Caco-2 (cell line): Measurements from ENCODE around the gene TMEM98. TPM values are rescaled to one million over a fixed set of nuclear protein-coding genes. Genes with fewer than 3 reads are reported as not detected.
"Not testable (repeated sequence)": the region's sequence is repeated elsewhere in the genome, so short reads cannot be mapped to it uniquely, and the experiment has no call there.

Experiments
- BruUV-seq: library from RNA; stranded (reverse); fragments of 400-500 nt; replicated peaks from 2 replicates; lab custom pipeline; 2021; lab: Mats Ljungman, UMichigan
- CTCF ChIA-PET: fragments of 300-600 bp; sonication (Branson Sonifier 250); formaldehyde crosslinking; loops from one replicate; lab custom pipeline; 2022; ENCODE audit warnings: antibody characterized with exemption; lab: Charles Lee
- POLR2A ChIA-PET: fragments of 300-600 bp; sonication (Branson Sonifier 250); formaldehyde crosslinking; loops from one replicate; lab custom pipeline; 2022; ENCODE audit warnings: antibody characterized with exemption; lab: Charles Lee
- DNase-seq, 2 experiments: peaks; one replicate each; pipeline versions ENCODE4 v3.0.0 to v3.0.0-alpha.2; 2020 to 2022
- H3K27me3 ChIP-seq: replicated peaks from 2 replicates; pipeline ENCODE4 v1.6.0; 2011; ENCODE audit warnings: low read length; ENCODE audit not compliant: control insufficient read depth, insufficient read depth
- H3K36me3 ChIP-seq: 2 replicates; pipeline ENCODE4 v1.5.1; 2011; ENCODE audit warnings: low read length; ENCODE audit not compliant: control insufficient read depth, insufficient read depth
- H3K4me1 ChIP-seq: fragments of 250-450 bp; sonication (Bioruptor Pico); 2 replicates; pipeline ENCODE4 v1.5.1; 2020; ENCODE audit warnings: mild to moderate bottlenecking
- H3K4me3 ChIP-seq: 2 replicates; pipeline ENCODE4 v1.5.1; 2011; ENCODE audit warnings: low read depth, mild to moderate bottlenecking, control low read depth, low read length
- H3K9me3 ChIP-seq: fragments of 250-450 bp; sonication (Bioruptor Pico); 2 replicates; pipeline ENCODE4 v1.5.1; 2020; ENCODE audit warnings: mild to moderate bottlenecking, moderate library complexity
- H3K27ac Mint-ChIP-seq: one replicate; pipeline ENCODE4 v1.8.0; 2022; ENCODE audit warnings: mixed read lengths; ENCODE audit not compliant: unreplicated experiment
- H3K27me3 Mint-ChIP-seq: one replicate; pipeline ENCODE4 v1.8.0; 2022; ENCODE audit warnings: mixed read lengths; ENCODE audit not compliant: insufficient read depth, unreplicated experiment
- H3K36me3 Mint-ChIP-seq: one replicate; pipeline ENCODE4 v1.8.0; 2022; ENCODE audit warnings: mild to moderate bottlenecking, mixed read lengths; ENCODE audit not compliant: insufficient read depth, unreplicated experiment
- H3K4me1 Mint-ChIP-seq: one replicate; pipeline ENCODE4 v1.8.0; 2022; ENCODE audit warnings: low read depth, mixed read lengths; ENCODE audit not compliant: unreplicated experiment
- H3K4me3 Mint-ChIP-seq: one replicate; pipeline ENCODE4 v1.8.0; 2022; ENCODE audit warnings: mild to moderate bottlenecking, moderate library complexity, mixed read lengths; ENCODE audit not compliant: unreplicated experiment
- H3K9me3 Mint-ChIP-seq: one replicate; pipeline ENCODE4 v1.8.0; 2022; ENCODE audit warnings: mixed read lengths; ENCODE audit not compliant: unreplicated experiment
- CTCF ChIP-seq, 2 experiments: fragments of 200-600 bp in 1 of 2; IDR thresholded peaks; 1 replicate in 1 of 2; 2 replicates in 1 of 2; pipeline versions ENCODE4 v1.5.1 to v1.8.0; 2011 to 2022; ENCODE audit warnings: antibody characterized with exemption in 1 of 2, control low read depth in 1 of 2, inconsistent platforms in 1 of 2, low read depth in 1 of 2, low read length in 1 of 2, mild to moderate bottlenecking in 1 of 2, moderate library complexity in 1 of 2; ENCODE audit not compliant: insufficient read depth in 1 of 2, severe bottlenecking in 1 of 2, unreplicated experiment in 1 of 2
- intact Hi-C: fragments of 100-400 bp; cut with micrococcal nuclease; formaldehyde crosslinking; loops from one replicate; pipeline ENCODE4 v1.10.0; 2022; ENCODE audit not compliant: unreplicated experiment
- total RNA-seq: library from RNA; stranded (reverse); gene quantifications from 2 replicates; pipeline ENCODE4 v1.2.3, GENCODE V29; 2022

TMEM98 gene
- total RNA-seq, 1 experiment from 2014 or later, result 229 TPM

- no peak for DNase-seq
- Mint-ChIP-seq H3K9me3 (no peaks in the 10 kb centered on the region), H3K4me3 (no peak overlapping the region), H3K27ac (no peak overlapping the region), H3K27me3 (no peaks in the 10 kb centered on the region), H3K4me1 (peaks cover 7% of the 10 kb centered on the region), H3K36me3 (no peaks in the 10 kb centered on the region)
- ChIA-PET POLR2A (no interaction called here), CTCF (interaction anchor here (0.5 kb wide), 1 partner anchor 402 kb away, joined by 7 read pairs; no protein-coding TSS in a partner anchor)
- no peaks in the 10 kb centered on the region for H3K27me3 ChIP-seq
- no peak for TF ChIP-seq CTCF (IDR thresholded peaks at IDR 0.05; ENCODE audit: insufficient read depth in 1 of 2, low read depth in 1 of 2, low read length in 1 of 2, severe bottlenecking in 1 of 2, unreplicated experiment in 1 of 2)
- intact Hi-C loops, result loop anchor here (10.0 kb wide), 1 partner anchor 241 kb away; no protein-coding TSS in a partner anchor
- no peak overlapping the region for H3K4me3 ChIP-seq
- no TSS peak for BruUV-seq
- no peaks in the 10 kb centered on the region for H3K9me3 ChIP-seq
- peaks cover 16% of the 10 kb centered on the region for H3K4me1 ChIP-seq
- H3K36me3 ChIP-seq, result no peaks in the 10 kb centered on the region
Observed at GRCh38 chr17:32916134-32916533, 11.8 kb upstream of the TMEM98 start.

- ChIA-PET POLR2A (no interaction called here), CTCF (no interaction called here)
- TF ChIP-seq CTCF (IDR thresholded peaks at IDR 0.05; ENCODE audit: insufficient read depth in 1 of 2, low read depth in 1 of 2, low read length in 1 of 2, severe bottlenecking in 1 of 2, unreplicated experiment in 1 of 2), result no peak
- Mint-ChIP-seq H3K4me1 (peaks cover 5% of the 10 kb centered on the region), H3K4me3 (no peak overlapping the region), H3K36me3 (no peaks in the 10 kb centered on the region), H3K27ac (no peak overlapping the region), H3K9me3 (no peaks in the 10 kb centered on the region), H3K27me3 (no peaks in the 10 kb centered on the region)
- H3K27me3 ChIP-seq, result no peaks in the 10 kb centered on the region
- peaks cover 7% of the 10 kb centered on the region for H3K4me1 ChIP-seq
- H3K4me3 ChIP-seq, result no peak overlapping the region
- no peaks in the 10 kb centered on the region for H3K36me3 ChIP-seq
- no peak for DNase-seq
- BruUV-seq, result no TSS peak
- intact Hi-C loops, result loop anchor here (10.0 kb wide), 1 partner anchor 242 kb away; no protein-coding TSS in a partner anchor
- no peaks in the 10 kb centered on the region for H3K9me3 ChIP-seq
Observed at GRCh38 chr17:32917081-32917480, 10.9 kb upstream of the TMEM98 start.

- no peak overlapping the region for H3K27ac Mint-ChIP-seq
- Histone ChIP-seq H3K9me3 (no peaks in the 10 kb centered on the region), H3K4me3 (no peak overlapping the region), H3K36me3 (no peaks in the 10 kb centered on the region), H3K4me1 (no peaks in the 10 kb centered on the region), H3K27me3 (no peaks in the 10 kb centered on the region)
- ChIA-PET POLR2A (no interaction called here), CTCF (no interaction called here)
- no peaks in the 10 kb centered on the region for H3K27me3 Mint-ChIP-seq
- BruUV-seq, result no TSS peak
- intact Hi-C loops, result loop anchor here (10.0 kb wide), 1 partner anchor 243 kb away; no protein-coding TSS in a partner anchor
- no peaks in the 10 kb centered on the region for H3K36me3 Mint-ChIP-seq
- H3K9me3 Mint-ChIP-seq, result no peaks in the 10 kb centered on the region
- DNase-seq, result no peak
- TF ChIP-seq CTCF (IDR thresholded peaks at IDR 0.05; ENCODE audit: insufficient read depth in 1 of 2, low read depth in 1 of 2, low read length in 1 of 2, severe bottlenecking in 1 of 2, unreplicated experiment in 1 of 2), result no peak
- H3K4me1 Mint-ChIP-seq, result no peaks in the 10 kb centered on the region
- H3K4me3 Mint-ChIP-seq, result no peak overlapping the region
Observed at GRCh38 chr17:32917842-32918241, 10.1 kb upstream of the TMEM98 start.

- H3K9me3 Mint-ChIP-seq, H3K4me3 Mint-ChIP-seq, BruUV-seq, H3K27me3 ChIP-seq, H3K27ac Mint-ChIP-seq, H3K4me3 ChIP-seq, H3K4me1 ChIP-seq, H3K36me3 Mint-ChIP-seq, DNase-seq, H3K9me3 ChIP-seq, H3K27me3 Mint-ChIP-seq, H3K36me3 ChIP-seq, POLR2A ChIA-PET, H3K4me1 Mint-ChIP-seq: not testable (repeated sequence)
- CTCF ChIA-PET, result interaction anchor here (0.7 to 1.3 kb wide), 2 partner anchors 10 to 17 kb away, joined by 7 to 10 read pairs; no protein-coding TSS in a partner anchor
- intact Hi-C loops, result loop anchor here (10.0 kb wide), 1 partner anchor 245 kb away; no protein-coding TSS in a partner anchor
Observed at GRCh38 chr17:32919876-32920275, 8.1 kb upstream of the TMEM98 start.
